GM23338 (cell line): ENCODE data around the gene TNFRSF8. TPM values are rescaled to one million over a fixed set of nuclear protein-coding genes. Genes with fewer than 3 reads are reported as not detected.

Source experiments
- ATAC-seq: fragments of 200-7000 bp; cut with Tn5 transposase; 3 replicates; pipeline ENCODE4 v1.9.1; 2020
- DNase-seq: peaks from one replicate; pipeline ENCODE4 v3.0.0-alpha.2; 2015; ENCODE audit warnings: low spot score
- H2AFZ ChIP-seq: fragments of 200-600 bp; sonication (generic); 2 replicates; pipeline ENCODE4 v1.8.0; 2016; ENCODE audit warnings: antibody characterized with exemption, mild to moderate bottlenecking, moderate library complexity
- H3F3A ChIP-seq: fragments of 200-600 bp; sonication (generic); replicated peaks from 2 replicates; pipeline ENCODE4 v1.8.0; 2017; ENCODE audit warnings: antibody characterized with exemption, mixed run types, low read depth
- H3K27ac ChIP-seq: fragments of 200-600 bp; sonication (generic); 2 replicates; pipeline ENCODE4 v1.6.1; 2016; ENCODE audit warnings: low read depth
- H3K27me3 ChIP-seq: fragments of 200-600 bp; sonication (generic); 2 replicates; pipeline ENCODE4 v1.8.0; 2016; ENCODE audit warnings: mild to moderate bottlenecking, mixed run types, moderate library complexity; ENCODE audit not compliant: insufficient read depth
- H3K36me3 ChIP-seq: fragments of 200-600 bp; sonication (generic); 2 replicates; pipeline ENCODE4 v1.8.0; 2016; ENCODE audit warnings: mild to moderate bottlenecking; ENCODE audit not compliant: insufficient read depth
- H3K4me1 ChIP-seq: fragments of 200-600 bp; sonication (generic); 2 replicates; pipeline ENCODE4 v1.8.0; 2016; ENCODE audit warnings: mild to moderate bottlenecking, moderate library complexity; ENCODE audit not compliant: insufficient read depth
- H3K4me2 ChIP-seq: fragments of 200-600 bp; sonication (generic); 2 replicates; pipeline ENCODE4 v1.7.1; 2017; ENCODE audit warnings: mixed run types
- H3K4me3 ChIP-seq: fragments of 200-600 bp; sonication (generic); 2 replicates; pipeline ENCODE4 v1.6.1; 2016; ENCODE audit warnings: mixed run types
- H3K79me2 ChIP-seq: fragments of 200-600 bp; sonication (generic); replicated peaks from 2 replicates; pipeline ENCODE4 v1.8.0; 2017; ENCODE audit warnings: mild to moderate bottlenecking; ENCODE audit not compliant: insufficient read depth
- H3K9me2 ChIP-seq: fragments of 200-600 bp; sonication (generic); 2 replicates; pipeline ENCODE4 v1.8.0; 2017; ENCODE audit not compliant: insufficient read depth
- H4K20me1 ChIP-seq: fragments of 200-600 bp; sonication (generic); replicated peaks from 2 replicates; pipeline ENCODE4 v1.8.0; 2017; ENCODE audit warnings: mild to moderate bottlenecking; ENCODE audit not compliant: insufficient read depth
- H3K27ac Mint-ChIP-seq: 2 replicates; pipeline ENCODE4 v1.8.0; 2020; ENCODE audit warnings: inconsistent platforms, mild to moderate bottlenecking, moderate library complexity, mixed read lengths
- H3K27me3 Mint-ChIP-seq: 3 replicates; pipeline ENCODE4 v1.8.0; 2022; ENCODE audit warnings: low read depth, mild to moderate bottlenecking, moderate library complexity, mixed read lengths, inconsistent platforms; ENCODE audit not compliant: insufficient read depth, poor library complexity
- H3K36me3 Mint-ChIP-seq: 3 replicates; pipeline ENCODE4 v1.8.0; 2021; ENCODE audit warnings: low read depth, mild to moderate bottlenecking, inconsistent platforms, moderate library complexity, mixed read lengths
- H3K4me1 Mint-ChIP-seq: 3 replicates; pipeline ENCODE4 v1.8.0; 2020; ENCODE audit warnings: mild to moderate bottlenecking, inconsistent platforms, mixed read lengths
- H3K4me3 Mint-ChIP-seq: 3 replicates; pipeline ENCODE4 v1.8.0; 2021; ENCODE audit warnings: moderate library complexity, mild to moderate bottlenecking, inconsistent platforms, mixed read lengths
- H3K9me3 Mint-ChIP-seq: 3 replicates; pipeline ENCODE4 v1.8.0; 2020; ENCODE audit warnings: moderate library complexity, mild to moderate bottlenecking, inconsistent platforms, mixed read lengths
- CREB1 ChIP-seq: fragments of 250-450 bp; sonication (Bioruptor Pico); IDR thresholded peaks from 2 replicates; pipeline ENCODE4 v1.5.0; 2020; ENCODE audit warnings: low read depth, mild to moderate bottlenecking, moderate library complexity
- CTCF ChIP-seq, 2 experiments: fragments of 200-600 bp in 1 of 2; sonication (generic) in 1 of 2; conservative IDR thresholded peaks; 2 replicates each; pipeline versions ENCODE4 v1.5.1 to v1.6.1; 2016 to 2017; ENCODE audit warnings: antibody characterized with exemption in 2 of 2, low read depth in 2 of 2, mild to moderate bottlenecking in 2 of 2, moderate library complexity in 1 of 2
- ETS1 ChIP-seq: IDR thresholded peaks from 2 replicates; pipeline ENCODE4 v1.6.1; 2016; ENCODE audit warnings: antibody characterized with exemption
- EZH2 ChIP-seq: fragments of 200-600 bp; sonication (generic); IDR thresholded peaks from one replicate; pipeline ENCODE4 v1.8.0; 2017; ENCODE audit warnings: antibody characterized with exemption, mild to moderate bottlenecking, low read depth; ENCODE audit not compliant: unreplicated experiment
- EZH2phosphoT487 ChIP-seq: fragments of 200-600 bp; sonication (generic); IDR thresholded peaks from one replicate; pipeline ENCODE4 v1.8.1; 2018; ENCODE audit warnings: antibody characterized with exemption; ENCODE audit not compliant: unreplicated experiment
- JUNB ChIP-seq: IDR thresholded peaks from one replicate; pipeline ENCODE4 v1.6.1; 2016; ENCODE audit warnings: antibody characterized with exemption; ENCODE audit not compliant: unreplicated experiment
- NANOG ChIP-seq: IDR thresholded peaks from 2 replicates; pipeline ENCODE4 v1.6.1; 2016; ENCODE audit warnings: antibody characterized with exemption, borderline replicate concordance
- POLR2AphosphoS5 ChIP-seq: IDR thresholded peaks from 2 replicates; pipeline ENCODE4 v1.6.1; 2016; ENCODE audit warnings: antibody characterized with exemption, low read depth
- REST ChIP-seq: IDR thresholded peaks from one replicate; pipeline ENCODE4 v1.6.1; 2018; ENCODE audit warnings: antibody characterized with exemption; ENCODE audit not compliant: unreplicated experiment
- STAT1 ChIP-seq: IDR thresholded peaks from one replicate; pipeline ENCODE4 v1.6.1; 2016; ENCODE audit warnings: antibody characterized with exemption; ENCODE audit not compliant: unreplicated experiment
- ZNF114 ChIP-seq: fragments of 250-450 bp; sonication (Bioruptor Pico); IDR thresholded peaks from 2 replicates; pipeline ENCODE4 v1.5.0; 2020; ENCODE audit warnings: mild to moderate bottlenecking, moderate library complexity
- ZNF331 ChIP-seq: fragments of 250-450 bp; sonication (Bioruptor Pico); IDR thresholded peaks from 2 replicates; pipeline ENCODE4 v1.5.0; 2020; ENCODE audit warnings: low read depth, mild to moderate bottlenecking, moderate library complexity
- ZNF462 ChIP-seq: fragments of 250-450 bp; sonication (Bioruptor Pico); IDR thresholded peaks from 2 replicates; pipeline ENCODE4 v1.5.0; 2020; ENCODE audit warnings: mild to moderate bottlenecking, moderate library complexity
- polyA plus RNA-seq: library from polyadenylated mRNA; unstranded; fragments of >200 nt; fragmentation: Nextera tagmentation; extraction: Ambion mirVana; gene quantifications from 2 replicates; pipeline ENCODE4 v1.2.1, GENCODE V29; 2016
- total RNA-seq: library from RNA; depleted of rRNA; stranded (reverse); fragments of >200 nt; shearing (Covaris generic); gene quantifications from 2 replicates; pipeline ENCODE4 v1.2.3, GENCODE V29; 2014

Gene TNFRSF8
- total and polyA plus RNA-seq, 2 experiments from 2014 or later = 11.7 to 28.2 TPM

GRCh38 chr1:12029720-12030339 is 33.3 kb upstream of the TNFRSF8 start:
- Histone ChIP-seq H3K27me3 (no peaks in the 10 kb centered on the region), H3K4me3 (no peak overlapping the region), H3K9me2 (no peaks in the 10 kb centered on the region), H3K4me1 (no peaks in the 10 kb centered on the region), H3K79me2 (no peaks in the 10 kb centered on the region), H3F3A (no peaks in the 10 kb centered on the region; the same call in 1 of the 2 replicates), H3K27ac (no peak overlapping the region), H4K20me1 (no peaks in the 10 kb centered on the region; the same call in none of the 2 replicates), H3K4me2 (no peak overlapping the region), H2AFZ (no peak overlapping the region), H3K36me3 (peaks cover 16% of the 10 kb centered on the region)
- Mint-ChIP-seq H3K27me3 (peaks cover 4% of the 10 kb centered on the region), H3K36me3 (peaks cover 42% of the 10 kb centered on the region), H3K4me3 (no peak overlapping the region), H3K9me3 (no peaks in the 10 kb centered on the region), H3K4me1 (no peaks in the 10 kb centered on the region), H3K27ac (no peak overlapping the region)
- TF ChIP-seq JUNB (no peak), EZH2phosphoT487 (no peak), STAT1 (no peak), ETS1 (no peak), CREB1 (no peak), ZNF114 (no peak), EZH2 (no peak), REST (no peak), CTCF (conservative IDR thresholded peaks at IDR 0.05; ENCODE audit: low read depth in 2 of 2) (no peak), ZNF331 (no peak), ZNF462 (CRISPR knock-in tag) (no peak), NANOG (no peak), POLR2AphosphoS5 (no peak)
- no peak for DNase-seq
- no peak for ATAC-seq
